Activated naive CD8-positive, alpha-beta T cell treated with anti-CD3 and anti-CD28 coated beads, Interleukin-2, amount 50 U/mL, for 16 hours (primary cell): Measurements from ENCODE around the gene KIAA0408.

Experiments used
- DNase-seq: peaks from one replicate; pipeline ENCODE4 v3.0.0-alpha.2; 2020; ENCODE audit warnings: low read depth, low spot score

Gene KIAA0408

DNA sequence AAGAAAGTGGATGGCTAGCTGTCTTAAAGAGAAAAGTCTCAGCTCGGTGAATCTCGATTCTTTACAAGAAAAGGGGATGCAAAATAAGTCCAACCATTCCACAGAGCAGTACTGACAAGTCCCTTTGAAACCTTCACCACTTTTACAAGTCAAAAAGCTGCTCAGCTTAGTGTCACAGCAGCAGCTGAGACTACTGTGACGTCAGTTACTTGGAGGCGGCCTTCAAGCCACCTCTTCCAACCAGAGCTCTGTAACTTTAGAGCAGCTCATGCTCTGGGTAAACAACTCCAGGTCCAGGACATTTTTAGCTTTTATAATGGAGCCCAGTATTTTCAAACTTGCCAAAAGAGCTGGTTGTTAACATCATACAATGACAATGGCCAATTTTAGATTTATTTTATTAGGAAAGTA, at the start of gene KIAA0408:
TSS of gene KIAA0408 (minus strand) at position 159 of the 411 bp plus-strand sequence. CDS start 5,408 bp downstream, outside the sequence.
- DNase-seq: no peak

DNA sequence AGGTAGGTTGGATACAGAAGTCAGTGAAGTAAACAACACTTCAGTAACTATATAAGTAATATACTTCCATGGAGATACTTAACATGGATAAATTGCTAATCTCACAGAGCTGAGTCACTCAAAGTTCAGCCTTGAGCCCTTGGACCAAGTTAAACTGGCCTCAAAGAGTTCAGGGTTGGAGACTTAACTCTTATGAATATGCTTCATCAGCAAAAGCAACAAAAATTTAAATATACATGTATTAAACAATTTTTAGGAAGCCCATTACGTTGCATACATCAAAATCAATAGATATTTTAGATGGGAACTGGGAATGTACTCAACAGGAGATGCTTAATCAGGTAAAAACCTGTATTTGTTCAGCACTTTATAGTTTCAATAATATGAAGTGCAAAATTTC, 47.7 kb upstream of the KIAA0408 start:
- DNase-seq: no peak

DNA sequence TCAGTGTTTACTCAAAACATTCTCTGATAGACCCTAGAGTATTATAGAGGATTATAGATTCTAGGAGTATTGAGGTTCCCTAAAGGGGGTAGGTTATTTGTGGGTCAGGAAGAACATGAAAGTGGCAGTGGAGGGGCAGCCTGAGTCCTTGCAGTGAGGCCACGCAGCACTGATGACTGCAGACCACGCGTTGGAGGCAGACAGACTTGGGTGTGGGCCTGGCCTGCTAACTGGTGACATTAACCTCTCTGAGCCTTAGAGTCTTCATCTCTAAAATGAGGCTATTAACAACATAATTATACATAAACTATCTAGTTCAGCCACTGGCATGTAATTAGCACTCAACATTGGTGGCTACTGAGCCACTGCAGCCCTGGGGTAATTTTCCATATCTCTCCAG, 43.8 kb upstream of the KIAA0408 start:
- no peak for DNase-seq

DNA sequence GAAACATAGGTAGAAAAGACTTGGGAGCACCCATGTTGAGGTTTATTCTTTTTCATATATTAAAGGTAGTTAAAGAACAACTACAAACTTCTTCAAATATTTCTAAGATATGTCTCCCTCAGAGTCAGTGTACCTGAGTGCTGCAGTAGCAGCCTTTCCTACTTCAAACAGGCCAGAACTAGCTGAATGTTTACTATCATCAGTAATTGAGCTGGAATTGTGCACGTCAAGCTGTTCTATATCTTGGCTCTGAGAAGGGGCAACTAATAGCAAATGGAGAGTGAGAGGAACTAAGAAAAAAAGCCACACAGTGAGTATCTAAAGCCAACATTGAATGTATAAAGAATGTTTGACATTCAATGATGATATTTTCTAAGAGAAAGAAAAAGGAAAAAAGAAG, 38.2 kb upstream of the KIAA0408 start:
- DNase-seq: no peak

DNA sequence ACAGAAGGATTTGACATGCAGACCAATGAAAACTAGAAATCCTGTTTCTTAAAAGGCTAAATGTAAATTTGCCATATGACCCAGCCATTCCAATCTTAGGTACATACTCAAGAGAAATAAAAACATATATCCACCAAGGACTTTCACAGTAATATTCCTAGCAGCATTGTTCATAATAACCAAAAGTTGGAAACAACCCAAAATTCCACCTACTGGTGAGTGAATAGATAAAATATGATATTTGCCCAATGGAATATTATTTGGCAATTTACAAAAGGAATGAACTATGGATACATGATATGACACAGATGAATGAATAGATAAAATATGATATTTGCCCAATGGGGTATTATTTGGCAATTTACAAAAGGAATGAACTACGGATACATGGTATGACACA, 37.3 kb upstream of the KIAA0408 start:
- no peak for DNase-seq

DNA sequence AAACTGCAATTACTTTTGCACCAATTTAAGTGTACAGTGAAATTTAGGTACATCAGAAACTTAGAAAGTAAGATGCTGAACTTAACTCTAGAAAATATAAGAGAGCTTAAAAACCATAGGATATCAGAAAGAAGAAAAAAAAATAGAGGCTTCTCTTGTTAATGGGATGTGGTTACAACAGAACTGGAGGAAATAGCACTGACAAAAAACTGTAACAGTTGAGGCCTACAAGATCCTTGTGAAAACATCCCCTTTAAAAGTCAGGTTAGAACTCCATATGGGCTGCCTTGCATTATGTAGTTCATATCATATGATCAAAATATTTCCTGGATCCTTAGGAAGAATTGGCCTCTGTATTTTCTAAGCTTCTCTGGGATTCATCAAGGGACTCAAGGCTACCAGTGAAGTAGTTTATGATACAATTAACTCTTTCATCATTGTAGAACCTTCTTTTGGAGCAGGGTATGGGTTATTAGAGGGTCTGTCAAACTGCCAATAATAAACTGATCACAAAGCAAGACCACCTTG, 35.1 kb upstream of the KIAA0408 start:
- no peak for DNase-seq

DNA sequence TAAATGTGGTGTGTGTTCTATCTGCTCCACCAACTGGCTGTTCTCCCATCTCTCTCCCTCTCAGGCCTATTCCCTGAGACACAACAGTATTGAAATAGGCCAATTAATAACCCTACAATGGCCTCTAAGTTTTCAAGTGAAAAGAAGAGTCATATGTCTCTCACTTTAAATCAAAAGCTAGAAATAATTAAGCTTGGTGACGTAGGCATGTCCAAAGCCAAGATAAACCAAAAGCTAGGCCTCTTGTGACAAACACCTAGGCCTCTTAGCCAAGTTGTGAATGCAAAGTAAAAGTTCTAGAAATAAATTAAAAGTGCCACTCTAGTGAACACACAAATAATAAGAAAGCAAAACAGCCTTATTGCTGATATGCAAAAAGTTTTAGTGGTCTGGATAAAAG, 30.1 kb upstream of the KIAA0408 start:
- DNase-seq: no peak

DNA sequence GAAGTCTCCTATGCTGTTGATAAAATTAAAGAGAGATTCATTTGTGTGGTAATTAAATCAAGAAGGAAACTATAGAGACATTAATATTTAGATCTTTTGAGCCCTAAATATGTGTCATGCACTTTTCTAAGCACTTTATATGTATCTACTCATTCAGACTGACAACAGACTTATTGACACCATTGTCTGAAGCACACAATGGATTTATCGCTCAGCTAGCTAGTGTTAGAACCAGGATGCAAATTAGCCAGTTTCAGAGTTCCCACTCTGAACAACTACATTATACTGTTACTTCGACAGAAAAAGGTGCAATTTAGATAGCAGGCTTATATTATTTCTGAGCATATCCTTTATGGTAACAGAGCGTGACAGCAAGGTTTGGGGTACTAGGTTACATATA, 27.7 kb upstream of the KIAA0408 start:
- no peak for DNase-seq

DNA sequence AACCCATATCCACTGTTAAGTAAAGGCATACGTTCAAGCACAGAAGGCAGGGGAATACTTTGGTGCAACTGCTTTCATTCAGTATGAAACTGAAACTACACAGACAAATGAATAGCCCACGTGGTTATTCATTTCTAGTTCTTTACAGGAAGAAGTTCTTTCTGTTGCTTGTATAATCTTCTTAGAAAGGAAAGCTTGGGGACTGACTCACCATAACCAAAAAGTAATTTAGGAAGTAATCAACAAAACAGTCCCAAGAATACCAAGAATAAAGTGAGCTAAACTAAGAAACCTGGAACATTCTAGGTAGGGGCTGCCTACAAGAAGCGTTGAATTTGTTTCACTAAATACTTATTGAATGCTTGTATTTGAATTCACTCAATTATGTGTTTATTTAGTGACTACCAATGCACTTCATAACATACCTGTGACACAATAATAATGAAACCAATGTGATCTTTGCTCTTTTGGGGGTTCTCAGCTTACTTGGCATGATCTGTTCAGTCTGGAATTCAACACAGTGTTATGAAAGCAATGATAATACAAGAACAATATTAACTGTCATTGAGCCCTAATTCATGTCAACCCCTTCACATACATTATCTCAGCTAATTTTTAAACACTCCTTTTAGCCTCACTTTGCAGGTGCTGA, 25.1 kb upstream of the KIAA0408 start:
- no peak for DNase-seq

DNA sequence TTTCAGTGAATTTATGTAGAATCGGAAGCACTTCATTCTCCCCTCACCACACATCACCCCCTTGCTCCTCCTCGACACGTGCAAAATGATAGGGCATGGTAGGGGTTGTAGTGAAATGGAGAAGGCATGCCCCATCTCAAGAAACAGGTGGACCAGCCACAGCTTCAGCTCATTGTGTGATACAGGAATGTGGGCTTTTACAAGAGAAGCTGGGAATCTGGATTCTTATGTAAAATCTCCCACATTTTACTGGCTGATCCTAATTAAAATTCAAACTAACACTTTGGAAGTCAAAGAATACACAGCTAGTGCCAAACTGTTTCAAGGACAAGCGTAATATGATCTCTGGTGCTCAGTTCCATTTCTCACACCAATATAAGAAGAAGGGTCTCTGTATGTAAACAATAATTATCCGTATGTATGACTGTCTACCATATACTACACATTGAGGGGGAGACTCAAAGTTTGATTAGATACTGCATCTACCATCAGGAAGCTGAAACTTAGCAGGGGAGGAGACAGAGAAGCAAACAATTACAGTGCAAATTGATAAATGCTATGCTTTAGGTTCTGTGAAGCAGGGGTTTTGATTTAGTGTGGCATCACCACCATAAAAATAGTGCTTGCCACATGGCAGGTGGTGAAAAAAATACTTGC, 24.3 kb upstream of the KIAA0408 start:
- DNase-seq: no peak

DNA sequence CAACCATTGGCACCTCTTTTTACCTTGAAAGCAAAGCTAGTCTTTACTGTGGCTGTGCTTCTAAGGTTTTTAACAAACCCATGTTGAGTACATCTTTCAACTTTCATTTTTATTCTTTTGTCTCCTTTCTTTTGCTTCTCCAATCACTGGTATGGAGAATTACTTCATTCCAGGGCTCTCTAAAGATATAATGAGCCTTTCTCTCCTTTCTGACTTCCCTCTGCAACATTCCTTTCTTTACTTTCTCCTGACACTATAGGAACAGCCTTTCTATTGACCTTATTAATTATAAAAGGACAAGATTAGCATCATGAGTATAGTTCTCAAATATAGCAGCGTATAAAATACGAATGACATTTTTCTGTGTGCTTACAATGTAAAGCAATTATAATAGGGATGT, 23.1 kb upstream of the KIAA0408 start:
- no peak for DNase-seq

DNA sequence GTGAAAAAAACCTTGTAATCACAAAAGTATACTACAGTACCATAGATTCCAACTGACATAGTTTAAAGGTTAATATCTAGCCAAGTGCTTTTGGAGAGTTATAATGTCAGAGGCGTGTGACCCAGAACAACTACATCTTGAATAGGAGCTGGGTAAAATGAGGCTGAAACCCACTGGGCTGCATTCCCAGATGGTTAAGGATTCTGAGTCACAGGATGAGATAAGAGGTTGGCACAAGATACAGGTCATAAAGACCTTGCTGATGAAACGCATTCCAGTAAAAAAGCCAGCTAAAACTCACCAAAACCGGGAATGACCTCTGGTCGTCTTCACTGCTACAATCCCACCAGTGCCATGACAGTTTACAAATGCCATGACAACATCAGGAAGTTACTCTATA, 22.4 kb upstream of the KIAA0408 start:
- DNase-seq: no peak

DNA sequence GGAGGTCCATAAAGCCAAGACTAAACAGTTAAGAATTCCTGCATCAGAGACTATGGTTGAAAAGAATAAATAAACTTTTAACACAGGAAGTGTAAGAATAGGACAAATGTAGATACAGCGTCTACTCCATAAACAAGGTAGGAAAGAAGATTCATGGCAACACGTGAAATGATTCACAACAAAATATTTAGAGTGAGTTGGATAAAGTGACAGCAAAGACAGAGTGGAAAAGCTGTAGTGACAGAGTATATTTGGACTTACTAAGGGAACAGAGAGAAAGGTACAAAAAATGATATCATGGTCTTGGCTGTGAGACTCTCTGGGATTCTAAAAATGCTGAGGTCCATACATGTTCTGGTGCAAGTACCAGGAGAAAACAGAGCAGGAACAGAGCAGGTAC, 21.9 kb upstream of the KIAA0408 start:
- DNase-seq: no peak

DNA sequence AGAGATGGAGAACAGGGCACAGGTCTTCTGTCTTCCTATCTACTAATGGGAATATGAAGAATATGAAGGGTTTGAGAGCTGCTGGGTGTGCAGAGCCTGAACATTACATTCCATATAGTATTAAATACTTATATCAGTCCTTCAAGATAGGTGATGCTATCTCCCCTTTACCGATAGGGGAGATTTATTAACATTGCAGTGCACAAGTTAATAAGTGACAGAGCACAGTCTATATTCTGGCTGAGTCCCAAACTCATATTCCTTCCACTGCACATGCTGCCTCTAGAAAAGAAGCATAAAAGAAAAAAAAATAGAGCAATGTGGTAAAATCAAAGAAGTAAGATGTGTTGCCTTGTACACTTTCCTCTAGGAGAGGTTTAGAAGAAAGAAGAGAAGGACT, 18.5 kb upstream of the KIAA0408 start:
- DNase-seq: no peak

DNA sequence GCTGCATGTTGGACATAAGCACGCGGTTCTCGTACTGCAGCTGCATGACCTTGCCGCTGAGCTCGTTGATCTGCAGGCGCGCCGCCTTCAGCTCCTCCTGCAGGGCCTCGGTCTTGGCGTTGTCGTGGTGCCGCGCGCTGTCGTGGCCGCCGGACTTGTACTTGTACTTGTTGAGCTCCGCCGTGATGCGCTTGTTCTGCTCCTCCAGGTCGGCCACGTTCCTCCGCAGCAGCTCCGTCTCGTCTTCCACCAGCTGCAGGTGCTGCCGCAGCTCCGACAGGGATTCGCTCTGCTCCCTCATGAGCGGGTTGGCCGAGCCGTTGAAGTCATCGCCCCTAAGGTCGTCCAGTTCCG, 16.6 kb upstream of the KIAA0408 start:
- DNase-seq: no peak

DNA sequence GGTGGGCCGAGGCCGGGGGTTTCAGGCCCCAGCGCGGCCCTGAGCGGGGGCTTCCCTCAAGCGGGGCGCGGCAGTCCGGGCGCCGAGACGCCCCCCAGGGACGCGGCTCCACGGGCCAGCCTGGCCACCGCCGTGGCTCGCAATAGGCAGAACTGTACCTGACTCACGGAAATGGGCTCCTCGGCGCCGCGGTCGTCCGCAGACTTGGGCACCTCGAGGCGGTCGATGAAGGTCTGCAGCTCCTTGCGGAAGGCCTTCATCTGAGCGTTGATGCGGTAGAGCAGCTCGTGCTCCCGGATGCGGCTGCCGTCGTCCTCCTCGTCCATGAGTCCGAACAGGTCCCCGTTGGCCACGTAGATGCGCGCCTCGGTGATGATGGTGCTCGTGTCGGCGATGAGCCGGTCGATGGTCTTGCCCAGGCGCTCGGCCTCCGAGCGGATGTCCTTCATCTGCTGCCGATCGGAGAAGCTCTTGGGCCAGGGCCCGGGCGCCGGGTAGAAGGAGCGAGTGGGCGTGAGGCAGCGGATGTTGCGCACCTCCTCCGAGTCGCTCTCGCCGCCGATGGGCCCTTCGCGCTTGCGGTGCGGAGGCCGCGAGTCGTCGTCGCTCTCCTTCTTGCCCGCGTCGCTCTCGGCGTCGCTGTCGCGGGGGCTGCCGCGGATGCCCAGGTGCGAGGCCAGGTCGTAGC, 16.1 kb upstream of the KIAA0408 start:
- no peak for DNase-seq

DNA sequence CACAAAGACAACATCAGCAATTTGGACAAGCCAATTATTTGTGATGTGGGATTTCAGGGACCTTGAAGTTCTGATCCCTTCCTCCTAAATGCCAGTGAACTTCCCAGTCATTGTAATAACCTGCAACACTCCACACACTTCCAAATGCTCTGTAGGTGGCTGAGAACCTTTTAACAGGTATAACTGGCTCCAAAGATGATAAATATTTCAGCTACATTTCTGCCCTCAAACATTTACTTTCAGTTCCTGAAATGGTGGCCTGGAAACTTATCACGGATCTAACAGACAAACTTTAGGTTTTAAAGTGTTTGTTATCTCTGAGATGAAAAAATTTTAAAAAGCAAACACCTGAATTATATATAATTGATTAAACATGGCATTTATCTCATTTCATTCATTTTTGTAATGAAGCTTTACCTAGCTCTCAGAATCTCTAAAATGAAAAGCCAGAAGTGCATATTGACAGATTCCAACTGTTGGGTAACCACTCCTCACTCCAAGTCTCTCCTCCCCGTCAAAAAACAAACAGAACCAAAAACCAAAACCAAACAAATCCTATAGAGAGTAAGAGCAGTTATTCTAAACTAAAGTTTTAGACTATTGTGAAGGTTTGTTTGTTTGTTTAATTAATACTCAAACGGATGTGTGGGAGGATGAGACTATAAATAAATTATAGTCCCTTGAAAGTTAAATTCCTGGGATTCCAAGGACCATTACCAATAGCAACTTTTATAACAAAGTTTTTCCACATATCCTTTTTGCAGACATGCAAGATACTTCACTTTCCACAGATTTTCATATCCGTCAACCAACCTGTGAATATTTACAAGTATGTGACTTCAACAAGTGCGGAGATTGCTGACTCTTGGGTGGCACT, 12.4 kb upstream of the KIAA0408 start:
- DNase-seq: no peak

DNA sequence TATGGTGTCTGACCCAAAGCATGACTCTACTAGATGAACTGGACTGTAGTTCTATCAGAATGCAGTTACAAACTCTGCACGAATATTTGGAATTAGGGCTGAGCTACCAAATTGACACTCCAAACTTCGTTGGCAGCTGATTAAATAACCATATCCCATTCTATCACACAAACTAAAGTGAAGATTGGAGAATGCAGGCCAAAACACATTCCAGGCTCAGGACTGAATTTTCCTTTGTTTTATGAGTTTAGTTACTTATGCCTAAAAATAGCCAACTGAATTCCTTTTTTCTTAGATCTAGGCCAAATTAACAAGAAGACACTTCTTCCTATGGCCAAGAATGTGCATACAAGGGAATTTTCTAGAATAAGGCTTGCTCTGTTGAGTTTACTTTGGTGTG, 9.7 kb upstream of the KIAA0408 start:
- DNase-seq: no peak

DNA sequence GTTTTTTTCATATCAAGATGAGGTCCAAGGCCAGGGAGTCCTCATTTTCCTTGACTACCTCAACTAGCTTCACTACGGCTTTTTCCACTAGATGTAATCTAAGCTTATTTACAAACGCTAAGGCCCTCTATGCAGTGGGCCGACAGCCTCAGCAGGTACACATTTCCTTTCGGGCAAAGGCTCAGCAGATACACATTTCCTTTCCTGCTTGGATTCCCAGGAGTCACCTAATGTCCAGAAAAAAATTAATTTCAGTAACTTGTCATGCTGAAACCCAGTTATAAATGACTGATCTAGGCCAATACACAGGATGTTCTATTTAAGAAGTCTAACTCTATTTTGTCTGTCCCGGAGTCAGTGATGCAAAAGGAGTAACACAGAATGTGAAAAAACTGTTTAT, 7.2 kb upstream of the KIAA0408 start:
- DNase-seq: no peak

DNA sequence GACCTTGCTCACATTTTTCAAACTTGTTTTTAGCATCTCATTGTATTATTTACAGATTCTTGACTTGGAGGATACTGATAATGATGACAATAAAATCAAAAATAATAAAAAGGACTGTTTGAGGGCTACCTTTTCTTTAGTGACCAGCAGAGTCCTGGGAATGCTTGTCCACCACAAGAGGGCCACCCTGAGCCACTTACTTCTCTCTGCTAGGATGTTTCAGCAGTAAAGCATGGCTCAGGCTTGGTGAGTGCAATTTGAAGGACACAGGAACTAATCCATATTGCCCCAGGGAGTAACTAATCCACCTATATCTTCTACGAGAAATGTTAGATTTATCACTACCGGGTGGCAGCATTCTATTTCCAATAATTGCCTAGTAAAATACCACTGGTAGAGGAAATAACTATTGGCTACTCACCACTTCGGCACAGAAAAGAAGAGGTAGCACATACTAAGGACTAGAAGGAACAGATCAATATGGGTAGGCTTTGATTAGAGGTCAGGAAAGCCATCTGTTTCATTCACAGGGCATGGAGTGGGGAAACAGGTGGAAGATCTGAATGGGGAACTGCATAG, 5.8 kb upstream of the KIAA0408 start:
- DNase-seq: peak; percentile 48

DNA sequence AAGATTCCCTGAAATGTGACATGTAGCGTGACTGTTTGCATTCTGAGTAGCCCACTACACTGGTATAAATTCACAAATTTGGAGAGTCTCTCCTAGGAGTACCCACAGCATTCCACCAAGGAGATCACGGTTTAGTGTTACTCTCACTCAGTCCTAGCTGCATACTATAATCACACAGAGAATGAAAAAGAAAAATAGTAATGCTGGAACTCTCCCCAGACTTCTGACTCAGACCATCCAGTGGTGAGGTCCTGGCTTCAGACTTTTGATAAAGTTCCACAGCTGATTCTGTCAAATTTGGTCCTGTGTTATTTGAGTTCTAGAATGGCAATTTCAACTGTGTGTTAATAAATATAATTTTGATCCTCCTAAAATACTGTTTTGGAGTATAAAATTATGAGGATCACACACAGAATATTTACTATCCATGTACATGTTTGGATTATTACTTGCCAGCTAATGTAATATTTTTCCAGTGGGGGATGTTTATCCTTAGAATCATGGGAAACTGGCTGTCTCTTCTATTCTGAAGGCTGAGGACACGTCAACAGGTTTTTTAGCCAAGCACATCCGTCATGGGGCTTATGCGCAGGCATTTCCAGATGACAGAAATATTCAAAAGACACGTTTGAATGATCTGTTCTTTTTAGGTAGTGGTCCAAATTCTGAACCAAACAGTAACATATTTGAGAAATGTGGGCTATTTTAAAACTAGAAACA, 5.1 kb upstream of the KIAA0408 start:
- DNase-seq: no peak
